HG02852 (cell line): ENCODE results near the gene HOMER2.
"Not testable (repeated sequence)": the region's sequence is repeated elsewhere in the genome, so short reads cannot be mapped to it uniquely, and the experiment has no call there.

ENCODE experiments used
- ATAC-seq: cut with Tn5 transposase; IDR thresholded peaks from one replicate; pipeline ENCODE4 v1.9.1; 2021; ENCODE audit warnings: mild to moderate bottlenecking, moderate library complexity; ENCODE audit not compliant: unreplicated experiment

The HOMER2 gene

GRCh38 chr15:82952158-82953081 is at the start of gene HOMER2:
HOMER2 (minus strand) TSS chr15:82952720; CDS start chr15:82952535, 185 bp downstream.
- no peak for ATAC-seq

- ATAC-seq: not testable (repeated sequence)
Observed at GRCh38 chr15:83000672-83001031, 48.1 kb upstream of the HOMER2 start.

GRCh38 chr15:82999905-83000671 is 47.6 kb upstream of the HOMER2 start:
- ATAC-seq: no peak

GRCh38 chr15:82999426-82999825 is 46.9 kb upstream of the HOMER2 start:
- no peak for ATAC-seq

- no peak for ATAC-seq
Observed at GRCh38 chr15:82995938-82996337, 43.4 kb upstream of the HOMER2 start.

GRCh38 chr15:82995076-82995475 is 42.6 kb upstream of the HOMER2 start:
- no peak for ATAC-seq

- no peak for ATAC-seq
Observed at GRCh38 chr15:82993144-82993543, 40.6 kb upstream of the HOMER2 start.

GRCh38 chr15:82992436-82992998 is 40.0 kb upstream of the HOMER2 start:
- ATAC-seq: no peak

- peak; percentile 28 for ATAC-seq
Observed at GRCh38 chr15:82986442-82986780, 33.9 kb upstream of the HOMER2 start.

GRCh38 chr15:82985688-82986441 is 33.3 kb upstream of the HOMER2 start, which contains the start of gene RAMAC:
RAMAC (plus strand) TSS chr15:82986210; CDS start chr15:82989019, 2,809 bp downstream.
- ATAC-seq: peak; percentile 94

GRCh38 chr15:82980981-82981380 is 28.5 kb upstream of the HOMER2 start:
- no peak for ATAC-seq

- no peak for ATAC-seq
Observed at GRCh38 chr15:82979726-82980125, 27.2 kb upstream of the HOMER2 start.

- no peak for ATAC-seq
Observed at GRCh38 chr15:82978438-82978837, 25.9 kb upstream of the HOMER2 start.

- no peak for ATAC-seq
Observed at GRCh38 chr15:82977076-82977475, 24.6 kb upstream of the HOMER2 start.

GRCh38 chr15:82972990-82973389 is 20.5 kb upstream of the HOMER2 start:
- ATAC-seq: no peak

GRCh38 chr15:82971218-82971984 is 18.9 kb upstream of the HOMER2 start:
- no peak for ATAC-seq

- ATAC-seq: no peak
Observed at GRCh38 chr15:82970696-82971095, 18.2 kb upstream of the HOMER2 start.

GRCh38 chr15:82970078-82970686 is 17.7 kb upstream of the HOMER2 start:
- no peak for ATAC-seq

- no peak for ATAC-seq
Observed at GRCh38 chr15:82969353-82969752, 16.8 kb upstream of the HOMER2 start.

- no peak for ATAC-seq
Observed at GRCh38 chr15:82968066-82968465, 15.5 kb upstream of the HOMER2 start.
